BJ (cell line): ENCODE data around the gene C4orf46. TPM values are rescaled to one million over a fixed set of nuclear protein-coding genes. Genes with fewer than 3 reads are reported as not detected.
"Not testable (repeated sequence)": the region's sequence is repeated elsewhere in the genome, so short reads cannot be mapped to it uniquely, and the experiment has no call there.

Experiments
- CTCF ChIA-PET: fragments of 350-600 bp; formaldehyde crosslinking; extraction: SDS; loops from one replicate; lab custom pipeline; 2021; ENCODE audit warnings: antibody characterized with exemption, inconsistent platforms; lab: Yijun Ruan, JAX
- POLR2A ChIA-PET: fragments of 300-600 bp; sonication (Branson Sonifier 250); formaldehyde crosslinking; extraction: SDS; loops from one replicate; lab custom pipeline; 2021; ENCODE audit warnings: antibody characterized with exemption; lab: Charles Lee
- DNase-seq: peaks from one replicate; pipeline ENCODE4 v3.0.0-alpha.2; 2011; ENCODE audit warnings: low read depth
- H3K27me3 ChIP-seq: 2 replicates; pipeline ENCODE4 v1.6.0; 2011; ENCODE audit warnings: low read length; ENCODE audit not compliant: control insufficient read depth, insufficient read depth
- H3K36me3 ChIP-seq: 2 replicates; pipeline ENCODE4 v1.5.1; 2011; ENCODE audit warnings: low read length; ENCODE audit not compliant: control insufficient read depth, insufficient read depth
- H3K4me3 ChIP-seq: 2 replicates; pipeline ENCODE4 v1.5.1; 2011; ENCODE audit warnings: low read depth, mild to moderate bottlenecking, control low read depth, low read length
- polyA minus RNA-seq: library from RNA; depleted of rRNA, polyadenylated mRNA; stranded (reverse); fragments of >200 nt; gene quantifications from 2 replicates; pipeline ENCODE4 v1.2.3, GENCODE V29; 2011; rRNA and poly(A)+ RNA removed
- polyA plus RNA-seq: library from polyadenylated mRNA; depleted of rRNA; stranded (reverse); fragments of >200 nt; gene quantifications from 2 replicates; pipeline ENCODE4 v1.2.3, GENCODE V29; 2011; rRNA removed
- TF ChIP-seq, protein P1 (sequence below): IDR thresholded peaks from 2 replicates; pipeline ENCODE4 v1.5.1; 2011; ENCODE audit warnings: low read depth, mild to moderate bottlenecking, control low read depth, inconsistent platforms, low read length, moderate library complexity; ENCODE audit not compliant: insufficient read depth

Gene C4orf46
- polyA plus RNA-seq (10.2 and 15.9 TPM in 2 replicates), polyA minus RNA-seq (3.0 and 5.8 TPM in 2 replicates)

- TF ChIP-seq, protein P1, sequence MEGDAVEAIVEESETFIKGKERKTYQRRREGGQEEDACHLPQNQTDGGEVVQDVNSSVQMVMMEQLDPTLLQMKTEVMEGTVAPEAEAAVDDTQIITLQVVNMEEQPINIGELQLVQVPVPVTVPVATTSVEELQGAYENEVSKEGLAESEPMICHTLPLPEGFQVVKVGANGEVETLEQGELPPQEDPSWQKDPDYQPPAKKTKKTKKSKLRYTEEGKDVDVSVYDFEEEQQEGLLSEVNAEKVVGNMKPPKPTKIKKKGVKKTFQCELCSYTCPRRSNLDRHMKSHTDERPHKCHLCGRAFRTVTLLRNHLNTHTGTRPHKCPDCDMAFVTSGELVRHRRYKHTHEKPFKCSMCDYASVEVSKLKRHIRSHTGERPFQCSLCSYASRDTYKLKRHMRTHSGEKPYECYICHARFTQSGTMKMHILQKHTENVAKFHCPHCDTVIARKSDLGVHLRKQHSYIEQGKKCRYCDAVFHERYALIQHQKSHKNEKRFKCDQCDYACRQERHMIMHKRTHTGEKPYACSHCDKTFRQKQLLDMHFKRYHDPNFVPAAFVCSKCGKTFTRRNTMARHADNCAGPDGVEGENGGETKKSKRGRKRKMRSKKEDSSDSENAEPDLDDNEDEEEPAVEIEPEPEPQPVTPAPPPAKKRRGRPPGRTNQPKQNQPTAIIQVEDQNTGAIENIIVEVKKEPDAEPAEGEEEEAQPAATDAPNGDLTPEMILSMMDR = no peak
- no peaks in the 10 kb centered on the region for H3K27me3 ChIP-seq
- no peak for DNase-seq
- no peaks in the 10 kb centered on the region; the same call in 1 of the 2 replicates for H3K36me3 ChIP-seq
- H3K4me3 ChIP-seq = peak within 1 kb of the TSS; percentile 71
- ChIA-PET POLR2A (no interaction called here), CTCF (interaction anchor here (1.2 to 1.4 kb wide), 2 partner anchors 10 to 44 kb away, joined by 3 to 5 read pairs; no protein-coding TSS in a partner anchor)
These were observed at the start of gene C4orf46 for GRCh38 chr4:158671665-158671914. Gene C4orf46 (minus strand): TSS chr4:158671887. CDS start chr4:158671801, 86 bp downstream.

DNA sequence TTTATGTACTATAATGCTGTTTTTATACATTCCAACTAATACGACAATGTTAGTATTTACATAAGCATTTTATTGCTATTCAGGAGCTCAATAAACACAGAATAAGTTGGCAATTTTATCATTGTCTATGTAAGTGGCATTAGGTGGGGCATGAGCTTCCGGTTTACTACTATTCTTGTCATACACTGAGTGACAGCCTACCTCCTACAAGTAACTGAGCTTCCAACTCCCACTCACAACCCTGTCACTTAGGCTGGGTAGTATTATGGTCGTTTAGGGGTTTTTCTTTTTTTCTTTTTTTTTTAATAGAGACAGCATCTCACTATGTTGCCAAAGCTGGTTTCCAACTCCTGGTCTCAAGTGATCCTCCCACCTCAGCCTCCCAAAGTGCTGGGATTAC, 44.1 kb upstream of the C4orf46 start:
- Histone ChIP-seq H3K4me3 (no peak overlapping the region), H3K27me3 (no peaks in the 10 kb centered on the region), H3K36me3 (peaks cover 3% of the 10 kb centered on the region; the same call in 1 of the 2 replicates)
- DNase-seq = no peak
- ChIA-PET POLR2A (no interaction called here), CTCF (interaction anchor here (0.6 to 1.7 kb wide), 5 partner anchors 9 to 136 kb away, joined by 3 to 5 read pairs (median 3); partner anchors contain the start of genes C4orf46 and ETFDH)
- TF ChIP-seq, protein P1 = no peak

DNA sequence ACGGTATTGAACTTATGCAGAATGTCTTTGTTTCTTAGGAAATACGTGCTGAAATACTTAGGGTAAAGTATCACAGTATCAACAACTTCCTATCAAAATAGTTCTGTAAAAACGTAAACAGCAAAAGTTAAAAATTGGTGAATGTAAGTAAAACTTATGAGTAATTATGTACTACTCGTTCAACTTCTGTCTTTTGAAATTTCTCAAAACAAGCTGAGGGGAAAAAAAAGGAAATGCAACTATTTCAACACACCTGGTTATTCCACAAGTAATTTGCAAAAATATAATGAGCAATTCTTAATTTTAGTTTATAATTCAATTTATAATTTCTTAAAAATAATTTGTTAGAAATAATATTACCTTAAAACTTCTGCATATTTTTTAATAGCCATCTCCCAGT, 43.2 kb upstream of the C4orf46 start:
- CTCF ChIA-PET = interaction anchor here (1.2 to 1.7 kb wide), 3 partner anchors 38 to 136 kb away, joined by 3 to 5 read pairs (median 3); partner anchors contain the start of genes C4orf46 and ETFDH
- peaks cover 3% of the 10 kb centered on the region; the same call in 1 of the 2 replicates for H3K36me3 ChIP-seq

DNA sequence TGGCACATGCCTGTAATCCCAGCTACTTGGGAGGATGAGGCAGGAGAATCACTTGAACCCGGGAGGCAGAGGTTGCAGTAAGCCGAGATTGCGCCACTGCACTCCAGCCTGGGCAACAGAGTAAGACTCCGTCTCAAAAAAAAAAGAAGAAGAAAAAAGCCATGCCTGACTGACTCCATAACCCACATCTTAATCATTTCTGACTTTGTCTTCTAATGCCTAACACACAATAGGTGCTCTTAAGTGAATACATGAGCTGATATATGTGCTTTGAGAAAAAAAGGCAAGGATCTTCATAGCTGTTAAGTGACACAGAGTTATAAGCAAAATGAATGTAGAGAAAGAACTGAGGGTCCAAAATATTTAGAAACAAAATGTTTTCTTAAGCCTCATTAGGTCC, 40.9 kb upstream of the C4orf46 start:
- DNase-seq, POLR2A ChIA-PET, H3K4me3 ChIP-seq, CTCF ChIA-PET, H3K36me3 ChIP-seq, H3K27me3 ChIP-seq: not testable (repeated sequence)

More for the DNA sequence above, 43.2 kb upstream of the C4orf46 start:
- POLR2A ChIA-PET = no interaction called here
- no peak overlapping the region for H3K4me3 ChIP-seq
- H3K27me3 ChIP-seq = no peaks in the 10 kb centered on the region
- DNase-seq = no peak
- TF ChIP-seq, protein P1 = no peak

DNA sequence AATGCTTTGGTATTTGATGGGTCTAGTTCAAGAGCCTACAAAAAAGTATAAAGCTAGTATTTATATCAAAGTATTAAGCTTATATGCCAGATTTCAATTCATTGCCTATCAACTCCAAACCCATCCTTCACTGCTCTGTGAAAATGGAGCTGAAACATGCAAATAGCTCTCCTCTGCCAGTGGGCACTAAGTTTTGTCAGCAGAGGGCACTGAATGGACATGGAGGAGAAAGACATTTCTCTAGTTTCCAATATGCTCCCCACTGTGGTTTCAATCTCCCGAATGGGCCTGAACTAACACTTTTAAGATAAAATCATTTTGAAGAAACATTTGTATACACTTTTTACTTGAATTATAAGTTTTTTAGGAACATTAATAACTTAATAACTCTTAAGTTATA, 39.1 kb upstream of the C4orf46 start:
- ChIA-PET POLR2A (interaction anchor here (0.7 kb wide), 1 partner anchor 397 kb away, joined by 3 read pairs; no protein-coding TSS in a partner anchor), CTCF (interaction anchor here (0.6 to 1.7 kb wide), 8 partner anchors 10 to 492 kb away, joined by 3 to 8 read pairs (median 4); no protein-coding TSS in a partner anchor)
- DNase-seq = no peak
- H3K36me3 ChIP-seq = peaks cover 1% of the 10 kb centered on the region; the same call in 1 of the 2 replicates
- H3K27me3 ChIP-seq = no peaks in the 10 kb centered on the region
- TF ChIP-seq, protein P1 = peak; percentile 46
- no peak overlapping the region for H3K4me3 ChIP-seq
